H1 (cell line): Measurements from ENCODE around the gene PSD.

Experiments used
- KDM1A ChIP-seq: fragments of 200-600, 300-600 bp; sonication (generic); IDR thresholded peaks from 2 replicates; pipeline ENCODE4 v1.7.1; 2016; ENCODE audit warnings: mild to moderate bottlenecking, low read length, borderline replicate concordance
- SIX5 ChIP-seq: IDR thresholded peaks from 2 replicates; pipeline ENCODE4 v1.6.1; 2011; ENCODE audit warnings: mild to moderate bottlenecking, low read depth, low read length
- SRF ChIP-seq: IDR thresholded peaks from 2 replicates; pipeline ENCODE4 v1.6.1; 2011; ENCODE audit warnings: mild to moderate bottlenecking, low read depth, low read length, moderate library complexity
- TF ChIP-seq, protein P1 (sequence below), 3 experiments: IDR thresholded peaks; 1 replicate in 2 of 3; 2 replicates in 1 of 3; pipeline versions ENCODE4 v1.5.1 to v1.6.1; 2011; ENCODE audit warnings: low read length in 3 of 3, mild to moderate bottlenecking in 3 of 3, inconsistent platforms in 2 of 3, low read depth in 1 of 3, moderate library complexity in 1 of 3; ENCODE audit not compliant: insufficient read depth in 1 of 3; ENCODE audit errors: control extremely low read depth in 1 of 3

DNA sequence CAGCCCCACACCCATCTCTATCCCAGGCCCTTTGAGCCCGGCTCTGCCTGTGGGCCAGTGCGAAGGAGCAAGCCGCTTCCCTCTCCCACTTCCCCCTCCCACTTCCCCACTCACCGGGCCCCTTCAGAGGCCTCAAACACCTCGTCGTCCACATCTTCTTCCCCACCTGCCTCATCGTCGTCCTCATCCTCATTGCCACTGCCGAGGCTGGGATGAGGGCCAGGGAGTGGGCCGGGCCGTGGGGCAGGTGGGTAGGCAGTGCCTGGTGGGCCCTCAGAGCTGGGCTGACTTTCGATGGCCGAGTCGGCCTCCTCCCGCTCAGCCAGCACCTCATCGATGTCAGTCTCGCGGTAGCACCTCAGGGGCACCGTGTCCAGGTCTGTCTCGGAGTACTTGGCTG, 3.8 kb downstream of the PSD start:
- TF ChIP-seq SRF (no peak), KDM1A (no peak), SIX5 (no peak)
- TF ChIP-seq, protein P1, sequence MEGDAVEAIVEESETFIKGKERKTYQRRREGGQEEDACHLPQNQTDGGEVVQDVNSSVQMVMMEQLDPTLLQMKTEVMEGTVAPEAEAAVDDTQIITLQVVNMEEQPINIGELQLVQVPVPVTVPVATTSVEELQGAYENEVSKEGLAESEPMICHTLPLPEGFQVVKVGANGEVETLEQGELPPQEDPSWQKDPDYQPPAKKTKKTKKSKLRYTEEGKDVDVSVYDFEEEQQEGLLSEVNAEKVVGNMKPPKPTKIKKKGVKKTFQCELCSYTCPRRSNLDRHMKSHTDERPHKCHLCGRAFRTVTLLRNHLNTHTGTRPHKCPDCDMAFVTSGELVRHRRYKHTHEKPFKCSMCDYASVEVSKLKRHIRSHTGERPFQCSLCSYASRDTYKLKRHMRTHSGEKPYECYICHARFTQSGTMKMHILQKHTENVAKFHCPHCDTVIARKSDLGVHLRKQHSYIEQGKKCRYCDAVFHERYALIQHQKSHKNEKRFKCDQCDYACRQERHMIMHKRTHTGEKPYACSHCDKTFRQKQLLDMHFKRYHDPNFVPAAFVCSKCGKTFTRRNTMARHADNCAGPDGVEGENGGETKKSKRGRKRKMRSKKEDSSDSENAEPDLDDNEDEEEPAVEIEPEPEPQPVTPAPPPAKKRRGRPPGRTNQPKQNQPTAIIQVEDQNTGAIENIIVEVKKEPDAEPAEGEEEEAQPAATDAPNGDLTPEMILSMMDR (IDR thresholded peaks at IDR 0.05; ENCODE audit: control extremely low read depth in 1 of 3, insufficient read depth in 1 of 3, low read depth in 1 of 3, low read length in 3 of 3) = no peak
